Ovary (tissue), 3 donors: ENCODE results near the gene YDJC.
"Not testable (repeated sequence)": the region's sequence is repeated elsewhere in the genome, so short reads cannot be mapped to it uniquely, and the experiment has no call there.

Experiments
- CTCF ChIP-seq, 3 donors: fragments of 450-650 bp in 2 of 3; fragments of 200-600 bp in 1 of 3; IDR thresholded peaks; one replicate each; pipeline versions ENCODE4 v1.5.1 to v1.8.0; 2016 to 2022; ENCODE audit warnings: antibody characterized with exemption in 3 of 3, mild to moderate bottlenecking in 1 of 3
- POLR2A ChIP-seq: fragments of 450-650 bp; IDR thresholded peaks from one replicate; pipeline ENCODE4 v1.6.1; 2017; ENCODE audit warnings: antibody characterized with exemption, mild to moderate bottlenecking, moderate library complexity
- donor health status: DM: no; HTN: no; CAD: no.

GRCh38 chr22:21580623-21581007 is 49.2 kb downstream of the YDJC start:
- TF ChIP-seq CTCF (IDR thresholded peaks at IDR 0.05); POLR2A: not testable (repeated sequence)
